CD4-positive, CD25-positive, alpha-beta regulatory T cell (primary cell): ENCODE measurements around the gene ARL3. TPM values are rescaled to one million over a fixed set of nuclear protein-coding genes. Genes with fewer than 3 reads are reported as not detected.
A peak's percentile ranks its signal among the peaks of the same experiment; 100 is the strongest.

Experiments
- ATAC-seq, 2 donors: fragments of 150-1000 bp; cut with Tn5 transposase; one replicate each; pipeline ENCODE4 v1.10.0; 2021; ENCODE audit warnings: low read depth in 2 of 2, moderate number of reproducible peaks in 2 of 2, moderate library complexity in 1 of 2
- DNase-seq, 3 donors: peaks; one replicate each; pipeline versions ENCODE4 v3.0.0 to v3.0.0-alpha.2; 2012 to 2022; ENCODE audit warnings: mixed read lengths in 1 of 3
- H3K27ac ChIP-seq: one replicate; pipeline ENCODE4 v1.7.0; 2013; ENCODE audit warnings: mild to moderate bottlenecking, low read length; ENCODE audit not compliant: insufficient read depth, poor library complexity, severe bottlenecking
- H3K27me3 ChIP-seq: one replicate; pipeline ENCODE4 v1.7.0; 2013; ENCODE audit warnings: low read length; ENCODE audit not compliant: control insufficient read depth, insufficient read depth
- H3K36me3 ChIP-seq: one replicate; pipeline ENCODE4 v1.7.0; 2013; ENCODE audit warnings: mild to moderate bottlenecking, low read length, moderate library complexity; ENCODE audit not compliant: control insufficient read depth, insufficient read depth
- H3K4me1 ChIP-seq: 2 replicates; pipeline ENCODE4 v1.7.0; 2013; ENCODE audit warnings: mild to moderate bottlenecking, low read length; ENCODE audit not compliant: insufficient read depth, control insufficient read depth, poor library complexity, severe bottlenecking
- H3K4me3 ChIP-seq: one replicate; pipeline ENCODE4 v1.7.0; 2013; ENCODE audit warnings: low read depth, mild to moderate bottlenecking, low read length, moderate library complexity
- H3K9me3 ChIP-seq, 2 experiments: 1 replicate in 1 of 2; 2 replicates in 1 of 2; pipeline ENCODE4 v1.7.0; 2013; ENCODE audit warnings: low read length in 2 of 2, mild to moderate bottlenecking in 1 of 2, moderate library complexity in 1 of 2; ENCODE audit not compliant: control insufficient read depth in 2 of 2
- H3K27ac Mint-ChIP-seq, 3 donors: one replicate each; pipeline ENCODE4 v1.8.0; 2020 to 2022; ENCODE audit warnings: mild to moderate bottlenecking in 3 of 3, mixed read lengths in 3 of 3, moderate library complexity in 2 of 3
- H3K27me3 Mint-ChIP-seq: one replicate; pipeline ENCODE4 v1.8.0; 2022; ENCODE audit warnings: mild to moderate bottlenecking, mixed read lengths
- H3K36me3 Mint-ChIP-seq: one replicate; pipeline ENCODE4 v1.8.0; 2020; ENCODE audit warnings: mixed read lengths
- H3K4me1 Mint-ChIP-seq, 4 donors: one replicate each; pipeline ENCODE4 v1.8.0; 2020 to 2022; ENCODE audit warnings: mixed read lengths in 4 of 4, mild to moderate bottlenecking in 1 of 4
- H3K4me3 Mint-ChIP-seq, 4 donors: one replicate each; pipeline ENCODE4 v1.8.0; 2020 to 2022; ENCODE audit warnings: mild to moderate bottlenecking in 4 of 4, mixed read lengths in 4 of 4, moderate library complexity in 3 of 4
- H3K9me3 Mint-ChIP-seq, 7 donors: one replicate each; pipeline ENCODE4 v1.8.0; 2020 to 2022; ENCODE audit warnings: mixed read lengths in 7 of 7, mild to moderate bottlenecking in 3 of 7, moderate library complexity in 2 of 7
- polyA plus RNA-seq, 4 donors: library from polyadenylated mRNA; unstranded; fragments of 300-500 nt; fragmentation: Illumina TruSeq; gene quantifications; one replicate each; pipeline ENCODE4 v1.2.3, GENCODE V29; 2021
- total RNA-seq: library from RNA; stranded (reverse); gene quantifications from one replicate; pipeline ENCODE4 v1.2.3, GENCODE V29; 2022

Gene ARL3
- total and polyA plus RNA-seq, 5 donors from 2014 or later, result 2.0 to 3.3 (median 2.9) TPM

DNA sequence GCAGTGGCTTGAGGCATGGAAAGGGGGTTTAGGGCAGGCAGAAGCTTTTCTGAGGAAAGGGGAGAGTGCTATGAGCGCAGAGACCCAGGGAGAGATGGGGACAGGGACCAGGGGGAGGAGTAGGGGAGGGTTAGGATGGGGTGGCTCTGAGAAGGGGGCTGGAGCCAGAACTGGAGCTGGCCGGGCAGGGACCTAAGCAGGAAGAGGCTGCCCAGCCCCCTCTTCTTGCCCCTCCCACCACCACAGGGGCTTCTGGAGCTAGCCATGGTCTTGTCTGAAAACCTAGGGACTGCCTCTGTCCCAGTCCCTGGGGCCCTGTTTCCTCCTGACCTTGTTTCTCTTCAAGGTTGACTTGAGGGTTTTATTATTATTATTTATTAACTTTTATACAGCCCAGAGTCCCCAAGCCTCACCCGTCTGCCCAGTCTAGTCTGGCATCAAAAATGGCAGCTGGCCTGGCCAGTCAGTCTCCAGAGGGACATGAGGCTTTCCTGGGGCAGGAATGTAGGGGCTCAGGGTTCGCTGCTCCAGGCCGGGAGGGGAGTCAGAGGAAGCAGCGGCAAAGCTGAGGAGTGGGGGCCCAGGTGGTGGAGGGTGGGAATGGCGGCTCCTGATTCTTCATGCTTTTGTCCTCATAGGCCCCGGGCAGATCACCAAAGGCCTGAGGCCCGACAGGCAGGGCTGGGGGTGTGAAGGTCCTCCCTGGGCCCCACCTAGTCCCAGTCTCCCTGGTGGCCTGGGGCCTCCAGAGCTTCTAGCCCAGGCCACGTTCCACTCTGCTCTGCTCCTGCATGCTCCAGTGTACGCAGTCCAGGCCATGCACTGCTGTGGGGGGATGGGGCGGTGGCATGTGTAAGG is 64.2 kb downstream of the ARL3 start:
- Mint-ChIP-seq H3K36me3 (peaks cover 13% of the 10 kb centered on the region), H3K27me3 (no peaks in the 10 kb centered on the region)
- DNase-seq, result no peak

GRCh38 chr10:102648889-102649796 is 65.1 kb downstream of the ARL3 start:
- Histone ChIP-seq H3K4me3 (no peak overlapping the region), H3K27me3 (no peaks in the 10 kb centered on the region), H3K36me3 (peaks cover 21% of the 10 kb centered on the region), H3K9me3 (no peaks in the 10 kb centered on the region), H3K27ac (peak overlapping the region; percentile 54), H3K4me1 (peaks cover 90% of the 10 kb centered on the region)
- H3K27ac Mint-ChIP-seq, result peak overlapping the region; percentile 90 to 98 (median 96)
- ATAC-seq (no peak), DNase-seq (peak in 2 of 3 donors; percentile 34 to 41)
- no peaks in the 10 kb centered on the region for H3K9me3 Mint-ChIP-seq
- H3K4me3 Mint-ChIP-seq, result peak overlapping the region; percentile 82 to 98 (median 92)
- H3K36me3 Mint-ChIP-seq, result peaks cover 13% of the 10 kb centered on the region
- no peaks in the 10 kb centered on the region for H3K27me3 Mint-ChIP-seq
- H3K4me1 Mint-ChIP-seq, result peaks cover 0 to 81% (median 42%) of the 10 kb centered on the region in 4 donors

More for the DNA sequence above, 64.2 kb downstream of the ARL3 start:
- Histone ChIP-seq H3K9me3 (no peaks in the 10 kb centered on the region), H3K4me3 (no peak overlapping the region), H3K4me1 (peaks cover 83% of the 10 kb centered on the region), H3K27me3 (no peaks in the 10 kb centered on the region), H3K27ac (peak overlapping the region; percentile 54), H3K36me3 (peaks cover 30% of the 10 kb centered on the region)
- Mint-ChIP-seq H3K4me3 (peak overlapping the region; percentile 33 to 56 (median 46)), H3K4me1 (peaks cover 0 to 82% (median 42%) of the 10 kb centered on the region in 4 donors), H3K27ac (peak overlapping the region; percentile 4 to 90 (median 62)), H3K9me3 (no peaks in the 10 kb centered on the region)
- no peak for ATAC-seq

DNA sequence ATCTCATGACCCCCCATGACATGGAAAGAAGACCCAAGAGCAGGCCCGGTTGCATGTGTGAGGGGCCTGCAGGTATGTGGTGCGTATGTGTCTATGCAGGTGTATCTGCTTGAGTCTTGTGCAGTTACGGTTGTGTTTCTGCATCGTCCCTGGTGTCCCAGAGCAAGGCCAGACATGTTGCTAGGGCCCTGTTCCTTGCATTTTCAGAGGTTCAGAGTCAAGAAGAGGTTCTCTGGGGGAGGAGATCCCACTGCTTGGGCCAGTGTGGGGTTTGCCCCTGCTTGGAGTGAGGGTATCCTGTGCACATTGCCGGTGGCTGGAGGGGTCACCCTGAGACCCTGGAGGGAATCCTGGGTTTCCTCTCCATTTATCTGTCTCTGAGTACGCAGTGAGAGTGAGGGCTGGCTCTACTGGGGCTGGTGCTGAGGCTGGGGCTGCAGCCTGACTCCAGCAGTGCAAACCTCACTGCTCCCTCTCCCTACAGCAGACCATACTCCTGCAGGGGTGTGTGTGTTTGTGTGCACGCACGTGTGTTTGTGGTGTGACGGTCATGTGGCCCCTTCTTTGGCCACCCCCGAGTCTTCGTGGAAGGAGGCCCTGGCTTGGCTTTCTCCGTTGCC is 65.8 kb downstream of the ARL3 start:
- ATAC-seq (no peak), DNase-seq (no peak)
- Histone ChIP-seq H3K4me1 (peaks cover 88% of the 10 kb centered on the region), H3K4me3 (peak overlapping the region; percentile 41), H3K9me3 (no peaks in the 10 kb centered on the region), H3K27ac (peak overlapping the region; percentile 54), H3K36me3 (peaks cover 15% of the 10 kb centered on the region), H3K27me3 (no peaks in the 10 kb centered on the region)
- peak overlapping the region; percentile 82 to 98 (median 92) for H3K4me3 Mint-ChIP-seq
- H3K27ac Mint-ChIP-seq, result peak overlapping the region; percentile 92 to 98 (median 96)
- H3K36me3 Mint-ChIP-seq, result peaks cover 13% of the 10 kb centered on the region
- no peaks in the 10 kb centered on the region for H3K27me3 Mint-ChIP-seq
- H3K9me3 Mint-ChIP-seq, result no peaks in the 10 kb centered on the region
- peaks cover 0 to 74% (median 36%) of the 10 kb centered on the region in 4 donors for H3K4me1 Mint-ChIP-seq

GRCh38 chr10:102647443-102648268 is 66.5 kb downstream of the ARL3 start:
- Mint-ChIP-seq H3K4me3 (peak overlapping the region; percentile 90 to 98 (median 96)), H3K9me3 (peaks cover 0 to 2% (median 0%) of the 10 kb centered on the region in 7 donors), H3K27me3 (no peaks in the 10 kb centered on the region), H3K4me1 (peaks cover 0 to 67% (median 33%) of the 10 kb centered on the region in 4 donors), H3K36me3 (peaks cover 9% of the 10 kb centered on the region), H3K27ac (peak overlapping the region; percentile 92 to 98 (median 96))
- peak overlapping the region; percentile 92 for H3K27ac ChIP-seq
- peaks cover 81% of the 10 kb centered on the region for H3K4me1 ChIP-seq
- H3K27me3 ChIP-seq, result no peaks in the 10 kb centered on the region
- peaks cover 11% of the 10 kb centered on the region for H3K36me3 ChIP-seq
- H3K4me3 ChIP-seq, result peak overlapping the region; percentile 84
- no peaks in the 10 kb centered on the region for H3K9me3 ChIP-seq
- DNase-seq (no peak), ATAC-seq (no peak)

DNA sequence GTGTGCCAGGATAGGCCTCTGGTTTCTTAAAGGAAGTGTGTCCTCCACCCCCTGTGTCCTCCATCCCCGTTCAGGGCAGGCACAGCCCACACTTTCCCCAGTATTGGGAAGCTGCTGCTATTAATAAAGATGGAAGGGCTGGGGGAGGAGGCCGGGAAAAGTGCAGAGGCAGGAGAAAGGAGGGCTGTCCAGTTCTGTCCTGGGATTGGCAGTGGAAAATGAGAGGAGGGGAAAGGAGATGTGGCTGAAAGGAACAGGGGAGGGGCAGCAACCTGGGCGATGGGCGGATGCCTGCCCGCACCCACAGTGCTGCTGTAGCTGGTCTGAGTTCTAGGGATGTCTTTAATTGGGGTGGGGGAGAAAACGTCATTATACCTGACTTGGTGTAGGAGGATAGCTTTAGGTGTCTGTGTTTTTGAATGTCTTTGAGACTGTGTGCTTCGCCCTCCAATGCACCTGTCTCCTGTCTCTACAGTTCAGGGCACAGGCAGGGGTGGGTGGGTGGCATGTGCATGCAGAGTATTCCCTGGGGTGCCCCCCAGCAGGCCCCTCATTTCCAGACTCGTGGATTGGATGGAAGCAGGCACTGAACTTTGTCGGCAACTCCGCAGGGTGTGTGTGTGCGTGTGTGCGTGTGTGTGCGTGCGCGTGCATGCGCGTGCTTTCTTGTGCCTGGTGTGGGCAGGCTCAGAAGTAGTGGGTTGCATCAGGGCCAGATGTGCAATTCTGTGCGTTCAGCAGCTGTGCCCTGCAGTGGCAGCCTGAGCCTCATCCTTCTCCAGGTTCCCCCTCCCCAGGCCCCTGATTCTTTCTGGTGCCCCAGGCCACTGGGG is 67.4 kb downstream of the ARL3 start:
- Histone ChIP-seq H3K4me1 (peaks cover 74% of the 10 kb centered on the region), H3K9me3 (no peaks in the 10 kb centered on the region), H3K4me3 (peak overlapping the region; percentile 84), H3K27ac (peak overlapping the region; percentile 92), H3K27me3 (no peaks in the 10 kb centered on the region), H3K36me3 (peaks cover 7% of the 10 kb centered on the region)
- Mint-ChIP-seq H3K27me3 (no peaks in the 10 kb centered on the region), H3K4me1 (peaks cover 0 to 61% (median 26%) of the 10 kb centered on the region in 4 donors), H3K4me3 (peak overlapping the region; percentile 90 to 98 (median 96)), H3K27ac (peak overlapping the region; percentile 92 to 98 (median 96)), H3K36me3 (peaks cover 3% of the 10 kb centered on the region), H3K9me3 (peaks cover 0 to 2% (median 0%) of the 10 kb centered on the region in 7 donors)
- ATAC-seq (no peak), DNase-seq (peak in 2 of 3 donors; percentile 58 to 63)

GRCh38 chr10:102645741-102646609 is 68.2 kb downstream of the ARL3 start:
- peak overlapping the region; percentile 90 to 98 (median 96) for H3K4me3 Mint-ChIP-seq
- Histone ChIP-seq H3K4me1 (peaks cover 68% of the 10 kb centered on the region), H3K4me3 (peak overlapping the region; percentile 84), H3K27me3 (no peaks in the 10 kb centered on the region), H3K9me3 (no peaks in the 10 kb centered on the region), H3K36me3 (peaks cover 5% of the 10 kb centered on the region), H3K27ac (peak overlapping the region; percentile 92)
- peak overlapping the region; percentile 92 to 98 (median 96) for H3K27ac Mint-ChIP-seq
- H3K27me3 Mint-ChIP-seq, result no peaks in the 10 kb centered on the region
- peaks cover 3% of the 10 kb centered on the region for H3K36me3 Mint-ChIP-seq
- DNase-seq (peak; percentile 68 to 89 (median 69)), ATAC-seq (peak; percentile 39 to 48)
- peaks cover 0 to 58% (median 26%) of the 10 kb centered on the region in 4 donors for H3K4me1 Mint-ChIP-seq
- H3K9me3 Mint-ChIP-seq, result peaks cover 0 to 2% (median 0%) of the 10 kb centered on the region in 7 donors
